Measurements from ENCODE around the gene KIAA1217.
"Not testable (repeated sequence)": the region's sequence is repeated elsewhere in the genome, so short reads cannot be mapped to it uniquely, and the experiment has no call there.

KIAA1217 gene

GRCh38 chr10:24292304-24293293 is 83.7 kb downstream of the KIAA1217 start:
- DNase-seq (ENCODE audit: low read depth in 2 of 2), result no peak

- DNase-seq (ENCODE audit: low read depth in 2 of 2), result no peak
These were observed 90.8 kb downstream of the KIAA1217 start for GRCh38 chr10:24299578-24300260.

- DNase-seq (ENCODE audit: low read depth in 2 of 2), result no peak
These were observed 94.8 kb downstream of the KIAA1217 start for GRCh38 chr10:24303522-24304310.

- DNase-seq (ENCODE audit: low read depth in 2 of 2), result no peak
These were observed 96.9 kb downstream of the KIAA1217 start for GRCh38 chr10:24305551-24306506.

GRCh38 chr10:24306507-24306875 is 97.6 kb downstream of the KIAA1217 start:
- DNase-seq (ENCODE audit: low read depth in 2 of 2), result no peak

- no peak for DNase-seq (ENCODE audit: low read depth in 2 of 2)
These were observed 98.2 kb downstream of the KIAA1217 start for GRCh38 chr10:24307116-24307515.

GRCh38 chr10:24307696-24308485 is 99.0 kb downstream of the KIAA1217 start:
- no peak for DNase-seq (ENCODE audit: low read depth in 2 of 2)

- no peak for DNase-seq (ENCODE audit: low read depth in 2 of 2)
These were observed 101.2 kb downstream of the KIAA1217 start for GRCh38 chr10:24310104-24310503.

GRCh38 chr10:24311888-24312287 is 103.0 kb downstream of the KIAA1217 start:
- no peak for DNase-seq (ENCODE audit: low read depth in 2 of 2)

GRCh38 chr10:24313283-24313682 is 104.3 kb downstream of the KIAA1217 start:
- no peak for DNase-seq (ENCODE audit: low read depth in 2 of 2)

- DNase-seq (ENCODE audit: low read depth in 2 of 2), result no peak
These were observed 106.3 kb downstream of the KIAA1217 start for GRCh38 chr10:24315211-24315610.

- DNase-seq (ENCODE audit: low read depth in 2 of 2), result no peak
These were observed 109.6 kb downstream of the KIAA1217 start for GRCh38 chr10:24318517-24318916.

- no peak for DNase-seq (ENCODE audit: low read depth in 2 of 2)
These were observed 111.4 kb downstream of the KIAA1217 start for GRCh38 chr10:24320373-24320772.

GRCh38 chr10:24324651-24325050 is 115.7 kb downstream of the KIAA1217 start:
- DNase-seq (ENCODE audit: low read depth in 2 of 2), result no peak

GRCh38 chr10:24331457-24331856 is 122.5 kb downstream of the KIAA1217 start:
- DNase-seq (ENCODE audit: low read depth in 2 of 2), result no peak

- DNase-seq (ENCODE audit: low read depth in 2 of 2), result no peak
These were observed 124.8 kb downstream of the KIAA1217 start for GRCh38 chr10:24333736-24334135.

GRCh38 chr10:24334279-24334939 is 125.5 kb downstream of the KIAA1217 start:
- DNase-seq (ENCODE audit: low read depth in 2 of 2), result no peak

- not testable (repeated sequence) for DNase-seq (ENCODE audit: low read depth in 2 of 2)
These were observed 128.8 kb downstream of the KIAA1217 start for GRCh38 chr10:24337723-24338122.

- no peak for DNase-seq (ENCODE audit: low read depth in 2 of 2)
These were observed 130.4 kb downstream of the KIAA1217 start for GRCh38 chr10:24339387-24339786.

- DNase-seq (ENCODE audit: low read depth in 2 of 2), result no peak
These were observed 131.5 kb downstream of the KIAA1217 start for GRCh38 chr10:24340446-24340845.
